HepG2 (cell line): ENCODE data around the gene RCAN2. TPM values are rescaled to one million over a fixed set of nuclear protein-coding genes. Genes with fewer than 3 reads are reported as not detected.

Experiments
- ATAC-seq: fragments of 200-7000 bp; cut with Tn5 transposase; 3 replicates; pipeline ENCODE4 v1.9.1; 2020; ENCODE audit warnings: mild to moderate bottlenecking, moderate library complexity
- BruUV-seq: library from RNA; stranded (reverse); fragments of 400-500 nt; replicated peaks from 2 replicates; lab custom pipeline; 2021; lab: Mats Ljungman, UMichigan
- CTCF ChIA-PET: fragments of 300-600 bp; formaldehyde crosslinking; extraction: SDS; loops from one replicate; lab custom pipeline; 2021; ENCODE audit warnings: low total read pairs, inconsistent platforms, low intra/inter-chr PET ratio; lab: Yijun Ruan, JAX
- POLR2A ChIA-PET: fragments of 350-600 bp; sonication (Branson Sonifier 250); formaldehyde crosslinking; loops from one replicate; lab custom pipeline; 2020; ENCODE audit warnings: antibody characterized with exemption, inconsistent platforms; lab: Yijun Ruan, JAX
- DNase-seq: peaks from one replicate; pipeline ENCODE4 v3.0.0-alpha.2; 2015; ENCODE audit warnings: low spot score
- FAIRE-seq: peaks from 3 replicates; lab custom pipeline; 2011; peaks lifted over from hg19 to GRCh38; lab: Jason Lieb, UNC
- H2AFZ ChIP-seq: one replicate; pipeline ENCODE4 v1.6.1; 2011; ENCODE audit warnings: low read length, inconsistent platforms
- H3K27ac ChIP-seq: fragments of 300-600 bp; 3 replicates; pipeline ENCODE4 v1.8.0; 2011; ENCODE audit warnings: mixed run types, mild to moderate bottlenecking, mixed read lengths, low read length, inconsistent platforms; ENCODE audit not compliant: insufficient read depth; ENCODE audit errors: extremely low read length
- H3K27me3 ChIP-seq, 2 experiments: fragments of 200-600 bp in 1 of 2; 2 replicates in 1 of 2; 3 replicates in 1 of 2; pipeline versions ENCODE4 v1.6.0 to v1.8.0; 2011; ENCODE audit warnings: low read length in 2 of 2, mild to moderate bottlenecking in 2 of 2, moderate library complexity in 2 of 2, inconsistent platforms in 1 of 2; ENCODE audit not compliant: insufficient read depth in 2 of 2, control insufficient read depth in 1 of 2
- H3K36me3 ChIP-seq, 2 experiments: fragments of 200-600 bp in 1 of 2; replicated peaks in 1 of 2; 2 replicates in 1 of 2; 3 replicates in 1 of 2; pipeline versions ENCODE4 v1.5.1 to v1.8.0; 2011; ENCODE audit warnings: low read length in 2 of 2, inconsistent platforms in 1 of 2; ENCODE audit not compliant: insufficient read depth in 2 of 2, control insufficient read depth in 1 of 2
- H3K4me1 ChIP-seq: 2 replicates; pipeline ENCODE4 v1.5.1; 2012; ENCODE audit warnings: low read length, inconsistent platforms; ENCODE audit not compliant: insufficient read depth
- H3K4me2 ChIP-seq: 2 replicates; pipeline ENCODE4 v1.6.0; 2011; ENCODE audit warnings: low read depth, low read length, inconsistent platforms
- H3K4me3 ChIP-seq, 3 experiments: fragments of 200-600 bp in 1 of 3; sonication (generic), shearing (Covaris generic) in 1 of 3; replicated peaks in 1 of 3; 2 replicates each; pipeline ENCODE4 v1.5.1; 2011 to 2016; ENCODE audit warnings: low read length in 3 of 3, inconsistent platforms in 2 of 3, low read depth in 2 of 3, mild to moderate bottlenecking in 2 of 3, control low read depth in 1 of 3, mixed read lengths in 1 of 3; ENCODE audit not compliant: insufficient read depth in 1 of 3
- H3K79me2 ChIP-seq: one replicate; pipeline ENCODE4 v1.6.1; 2011; ENCODE audit warnings: low read length, inconsistent platforms; ENCODE audit not compliant: insufficient read depth
- H3K9ac ChIP-seq: 2 replicates; pipeline ENCODE4 v1.6.0; 2011; ENCODE audit warnings: mild to moderate bottlenecking, low read depth, low read length, inconsistent platforms; ENCODE audit not compliant: insufficient read depth
- H3K9me3 ChIP-seq: 2 replicates; pipeline ENCODE4 v1.5.1; 2012; ENCODE audit warnings: mild to moderate bottlenecking, low read length
- H4K20me1 ChIP-seq: 2 replicates; pipeline ENCODE4 v1.6.0; 2011; ENCODE audit warnings: inconsistent platforms, mild to moderate bottlenecking, low read length, moderate library complexity; ENCODE audit not compliant: insufficient read depth
- CENPT ChIP-seq: sonication (generic); formaldehyde crosslinking; IDR thresholded peaks from 2 replicates; pipeline ENCODE4 v1.8.0; 2022; ENCODE audit warnings: low read depth, mild to moderate bottlenecking, moderate library complexity, missing genetic modification reagents
- FIP1L1 ChIP-seq: fragments of 200-400 bp; formaldehyde crosslinking; IDR thresholded peaks from 2 replicates; pipeline ENCODE4 v1.6.1; 2018; ENCODE audit warnings: low read depth, mild to moderate bottlenecking, low read length, moderate library complexity, borderline replicate concordance; ENCODE audit not compliant: insufficient read depth
- GTF3A ChIP-seq: sonication (generic); formaldehyde crosslinking; conservative IDR thresholded peaks from 2 replicates; pipeline ENCODE4 v1.4.0; 2020; ENCODE audit warnings: mild to moderate bottlenecking, missing genetic modification reagents
- HES4 ChIP-seq: sonication (generic); formaldehyde crosslinking; IDR thresholded peaks from 2 replicates; pipeline ENCODE4 v1.9.0; 2021; ENCODE audit warnings: mild to moderate bottlenecking, missing genetic modification reagents, borderline replicate concordance
- IKZF4 ChIP-seq: sonication (generic); formaldehyde crosslinking; IDR thresholded peaks from 2 replicates; pipeline ENCODE4 v1.5.1; 2020; ENCODE audit warnings: borderline replicate concordance, mild to moderate bottlenecking, low read depth, missing genetic modification reagents; ENCODE audit errors: not compliant biosample characterization
- KLF13 ChIP-seq: sonication (generic); formaldehyde crosslinking; IDR thresholded peaks from 2 replicates; pipeline ENCODE4 v1.4.0; 2020; ENCODE audit warnings: mild to moderate bottlenecking, missing genetic modification reagents
- NFATC3 ChIP-seq: sonication (generic); formaldehyde crosslinking; IDR thresholded peaks from 2 replicates; pipeline ENCODE4 v1.5.1; 2020; ENCODE audit warnings: mild to moderate bottlenecking, missing genetic modification reagents
- NFKB2 ChIP-seq: sonication (generic); formaldehyde crosslinking; IDR thresholded peaks from 2 replicates; pipeline ENCODE4 v1.4.0; 2020; ENCODE audit warnings: missing genetic modification reagents, borderline replicate concordance
- NKX3-1 ChIP-seq: sonication (generic); formaldehyde crosslinking; IDR thresholded peaks from 2 replicates; pipeline ENCODE4 v1.5.0; 2020; ENCODE audit warnings: missing genetic modification reagents
- POGZ ChIP-seq: sonication (generic); formaldehyde crosslinking; IDR thresholded peaks from 2 replicates; pipeline ENCODE4 v1.4.0; 2020; ENCODE audit warnings: mild to moderate bottlenecking, missing genetic modification reagents
- POLR2AphosphoS2 ChIP-seq: IDR thresholded peaks from 2 replicates; pipeline ENCODE4 v1.6.1; 2011; ENCODE audit warnings: low read depth, low read length, improper control_type of control experiment
- ZBTB37 ChIP-seq: sonication (generic); formaldehyde crosslinking; IDR thresholded peaks from 2 replicates; pipeline ENCODE4 v1.4.0; 2020; ENCODE audit warnings: mild to moderate bottlenecking, missing genetic modification reagents
- ZMYM2 ChIP-seq: sonication (generic); formaldehyde crosslinking; IDR thresholded peaks from 2 replicates; pipeline ENCODE4 v1.8.0; 2022; ENCODE audit warnings: mild to moderate bottlenecking, missing genetic modification reagents
- ZNF282 ChIP-seq: fragments of 450-650 bp; IDR thresholded peaks from 2 replicates; pipeline ENCODE4 v1.6.1; 2018; ENCODE audit not compliant: partially characterized antibody
- ZNF296 ChIP-seq: sonication (generic); formaldehyde crosslinking; conservative IDR thresholded peaks from 2 replicates; pipeline ENCODE4 v1.5.0; 2020; ENCODE audit warnings: mild to moderate bottlenecking, missing genetic modification reagents
- ZNF644 ChIP-seq: IDR thresholded peaks from 2 replicates; pipeline ENCODE4 v1.6.1; 2016; ENCODE audit warnings: low read depth
- ZNF777 ChIP-seq: sonication (generic); formaldehyde crosslinking; IDR thresholded peaks from 2 replicates; pipeline ENCODE4 v1.4.0; 2020; ENCODE audit warnings: missing genetic modification reagents
- WGBS: methylation state at CpG from one replicate; pipeline ENCODE4 v1.1.6; 2017; ENCODE audit warnings: low lambda C conversion rate; 5-methylcytosine and 5-hydroxymethylcytosine counted together
- in situ Hi-C: cut with HindIII; loops from 2 replicates; pipeline ENCODE4 v1.10.0; 2017; ENCODE audit warnings: low pct_unique_long_range_greater_than_20kb; ENCODE audit not compliant: extremely low pct_ligation_motif_present
- intact Hi-C: fragments of 100-400 bp; cut with micrococcal nuclease; formaldehyde crosslinking; loops from one replicate; pipeline ENCODE4 v1.10.0; 2022; ENCODE audit not compliant: unreplicated experiment
- polyA plus RNA-seq, 8 experiments: library from polyadenylated mRNA; depleted of rRNA in 3 of 8; stranded (reverse) in 7 of 8; unstranded in 1 of 8; fragments of >200 nt; fragmentation: Illumina TruSeq in 4 of 8; extraction: Trizol in 4 of 8; gene quantifications; 2 replicates each; pipeline versions ENCODE4 v1.2.1 to v1.2.3, GENCODE V29; 2011 to 2016; ENCODE audit warnings: low read depth in 4 of 8, missing spikeins in 1 of 8, mixed read lengths in 1 of 8; ENCODE audit not compliant: insufficient read depth in 1 of 8
- total RNA-seq, 5 experiments: library from RNA; depleted of rRNA; stranded (reverse); fragments of >200 nt; fragmentation: Illumina TruSeq; extraction: Trizol; gene quantifications; 2 replicates each; pipeline ENCODE4 v1.2.3, GENCODE V29; 2016; ENCODE audit warnings: low read depth in 1 of 5
- TF ChIP-seq, protein P1 (sequence below): sonication (generic); formaldehyde crosslinking; IDR thresholded peaks from 2 replicates; pipeline ENCODE4 v1.4.0; 2020; ENCODE audit warnings: missing genetic modification reagents
- TF ChIP-seq, protein P2 (sequence below): sonication (generic); formaldehyde crosslinking; IDR thresholded peaks from 2 replicates; pipeline ENCODE4 v1.4.0; 2020; ENCODE audit warnings: missing genetic modification reagents, low read depth, mild to moderate bottlenecking, borderline replicate concordance

The RCAN2 gene
- total and polyA plus RNA-seq, 2 of the 13 experiments (the other 11 are each of a cell fraction or from before 2014, with no cell fraction given), result not detected

DNA sequence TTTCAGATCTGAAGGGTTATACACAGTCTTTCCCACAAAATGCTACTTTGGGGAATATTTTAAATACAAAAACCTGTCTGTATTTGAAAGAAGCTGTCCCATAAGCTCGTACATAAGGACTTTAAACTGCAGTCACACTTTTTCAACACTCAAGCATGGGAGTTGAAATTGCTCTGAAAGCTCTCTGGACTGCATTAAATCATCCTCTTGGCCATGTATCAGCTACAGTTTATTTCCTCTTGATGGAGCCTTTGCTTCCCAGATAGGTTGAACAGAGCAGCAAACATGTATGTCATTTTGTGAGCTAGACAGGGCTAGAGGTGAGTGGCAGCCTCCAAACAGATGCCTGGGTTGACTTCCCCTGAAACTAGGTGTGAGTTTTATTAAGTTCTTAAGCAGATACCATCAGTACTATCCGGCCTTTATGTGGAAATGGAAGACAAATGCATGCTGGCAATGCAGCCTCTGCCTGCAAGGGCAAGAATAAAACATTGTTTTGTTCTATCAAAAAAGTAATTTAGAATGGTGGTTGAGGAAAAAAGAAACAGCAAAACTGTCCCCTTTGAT lies 214.6 kb downstream of the RCAN2 start (continued):
- no peak for TF ChIP-seq ZNF296
- no peak for TF ChIP-seq KLF13 (CRISPR knock-in tag)
- TF ChIP-seq, protein P1, sequence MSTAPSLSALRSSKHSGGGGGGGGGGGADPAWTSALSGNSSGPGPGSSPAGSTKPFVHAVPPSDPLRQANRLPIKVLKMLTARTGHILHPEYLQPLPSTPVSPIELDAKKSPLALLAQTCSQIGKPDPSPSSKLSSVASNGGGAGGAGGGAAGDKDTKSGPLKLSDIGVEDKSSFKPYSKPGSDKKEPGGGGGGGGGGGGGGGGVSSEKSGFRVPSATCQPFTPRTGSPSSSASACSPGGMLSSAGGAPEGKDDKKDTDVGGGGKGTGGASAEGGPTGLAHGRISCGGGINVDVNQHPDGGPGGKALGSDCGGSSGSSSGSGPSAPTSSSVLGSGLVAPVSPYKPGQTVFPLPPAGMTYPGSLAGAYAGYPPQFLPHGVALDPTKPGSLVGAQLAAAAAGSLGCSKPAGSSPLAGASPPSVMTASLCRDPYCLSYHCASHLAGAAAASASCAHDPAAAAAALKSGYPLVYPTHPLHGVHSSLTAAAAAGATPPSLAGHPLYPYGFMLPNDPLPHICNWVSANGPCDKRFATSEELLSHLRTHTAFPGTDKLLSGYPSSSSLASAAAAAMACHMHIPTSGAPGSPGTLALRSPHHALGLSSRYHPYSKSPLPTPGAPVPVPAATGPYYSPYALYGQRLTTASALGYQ, result no peak
- TF ChIP-seq, protein P2, sequence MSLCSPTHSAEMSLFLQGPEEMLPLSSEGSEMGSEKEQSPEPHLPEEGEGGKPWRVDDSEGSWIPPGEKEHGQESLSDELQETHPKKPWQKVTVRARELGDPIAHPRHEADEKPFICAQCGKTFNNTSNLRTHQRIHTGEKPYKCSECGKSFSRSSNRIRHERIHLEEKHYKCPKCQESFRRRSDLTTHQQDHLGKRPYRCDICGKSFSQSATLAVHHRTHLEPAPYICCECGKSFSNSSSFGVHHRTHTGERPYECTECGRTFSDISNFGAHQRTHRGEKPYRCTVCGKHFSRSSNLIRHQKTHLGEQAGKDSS (CRISPR knock-in tag), result no peak
- no peak for TF ChIP-seq ZMYM2
- no peak for TF ChIP-seq HES4

DNA sequence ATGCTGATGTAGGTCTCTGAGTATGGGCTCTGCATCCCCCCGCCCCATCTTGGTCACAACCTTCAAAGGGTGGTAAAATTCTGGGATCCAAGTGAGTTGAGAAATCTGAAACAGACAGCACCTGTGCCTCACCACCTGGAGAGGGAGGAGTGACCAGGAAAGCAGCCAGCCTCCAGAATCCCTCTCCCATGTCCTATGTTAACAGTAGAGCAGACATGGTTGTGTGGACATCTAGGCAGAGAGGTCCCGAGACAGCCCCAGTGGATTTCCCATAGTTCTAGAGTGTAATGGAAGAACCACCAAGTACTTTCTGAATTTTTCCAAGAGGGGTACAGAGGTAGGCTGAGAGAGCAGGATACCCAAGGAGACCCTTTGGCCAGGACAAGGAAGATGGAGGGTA lies 216.7 kb downstream of the RCAN2 start:
- no peak overlapping the region for H3K27ac ChIP-seq
- intact Hi-C loops, result no loop called here
- H3K4me3 ChIP-seq, result no peak overlapping the region
- TF ChIP-seq POGZ, result no peak
- TF ChIP-seq ZBTB37 (CRISPR knock-in tag), result no peak
- TF ChIP-seq ZNF282, result no peak
- TF ChIP-seq POLR2AphosphoS2, result no peak
- no peak for TF ChIP-seq NFKB2 (CRISPR knock-in tag)
- TF ChIP-seq ZNF777 (CRISPR knock-in tag), result no peak
- TF ChIP-seq GTF3A (CRISPR knock-in tag), result no peak
- no peak for TF ChIP-seq NFATC3
- TF ChIP-seq FIP1L1, result no peak
- TF ChIP-seq CENPT (CRISPR knock-in tag), result no peak
- no peak for TF ChIP-seq NKX3-1 (CRISPR knock-in tag)
- no peak for TF ChIP-seq IKZF4 (CRISPR knock-in tag)
- TF ChIP-seq ZNF644, result no peak
- no peaks in the 10 kb centered on the region for H3K79me2 ChIP-seq
- H3K27me3 ChIP-seq, result no peaks in the 10 kb centered on the region
- FAIRE-seq (no peak), ATAC-seq (no peak), DNase-seq (no peak)
- in situ Hi-C loops, result no loop called here
- H3K9ac ChIP-seq, result no peak overlapping the region
- no peak overlapping the region for H2AFZ ChIP-seq
- no peaks in the 10 kb centered on the region for H3K9me3 ChIP-seq
- no peak overlapping the region for H3K4me2 ChIP-seq
- H3K4me1 ChIP-seq, result no peaks in the 10 kb centered on the region
- no peaks in the 10 kb centered on the region for H4K20me1 ChIP-seq
- CTCF ChIA-PET, result no interaction called here
- H3K36me3 ChIP-seq, result no peaks in the 10 kb centered on the region
- POLR2A ChIA-PET, result no interaction called here
- 9% methylated on average over 2 of the region's 2 CpGs for WGBS
- BruUV-seq, result no TSS peak
